Activated CD8-positive, alpha-beta memory T cell treated with anti-CD3 and anti-CD28 coated beads, Interleukin-2, amount 50 U/mL, for 1 hour (primary cell): ENCODE data around the gene SLC17A7.
A peak's percentile ranks its signal among the peaks of the same experiment; 100 is the strongest.

ENCODE experiments used
- DNase-seq: peaks from one replicate; pipeline ENCODE4 v3.0.0-alpha.2; 2020; ENCODE audit errors: extremely low read depth

SLC17A7 gene

DNA sequence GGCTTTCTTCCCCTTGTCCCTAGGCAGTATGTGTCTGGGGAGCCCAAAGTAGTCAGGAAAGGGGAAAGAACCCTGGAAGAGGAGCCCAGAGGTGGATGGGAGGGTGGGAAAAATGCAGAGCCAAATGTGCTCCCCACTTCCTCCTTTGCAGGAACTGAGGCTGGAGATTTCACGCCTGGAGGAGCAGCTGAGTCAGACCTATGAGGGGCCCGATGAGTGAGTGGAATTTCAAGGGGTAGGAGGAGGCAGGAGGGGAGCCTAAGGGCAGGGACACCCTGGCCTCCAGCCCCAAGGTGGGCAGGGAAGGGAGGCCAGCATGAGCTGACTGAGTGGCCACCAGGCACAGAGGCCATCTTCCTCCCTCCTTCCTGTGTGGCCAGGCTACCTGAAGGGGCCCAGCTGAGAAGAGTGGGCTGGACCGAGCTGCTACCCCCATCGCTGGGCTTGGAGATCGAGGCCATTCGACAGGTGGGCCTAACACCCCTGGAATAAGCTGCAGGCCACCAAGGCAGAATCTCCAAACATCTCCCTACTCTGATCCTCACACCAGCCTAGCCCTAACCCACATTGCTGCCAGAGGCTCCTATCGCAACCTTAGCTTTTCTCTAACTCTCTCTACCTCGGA is 32.4 kb downstream of the SLC17A7 start:
- no peak for DNase-seq

DNA sequence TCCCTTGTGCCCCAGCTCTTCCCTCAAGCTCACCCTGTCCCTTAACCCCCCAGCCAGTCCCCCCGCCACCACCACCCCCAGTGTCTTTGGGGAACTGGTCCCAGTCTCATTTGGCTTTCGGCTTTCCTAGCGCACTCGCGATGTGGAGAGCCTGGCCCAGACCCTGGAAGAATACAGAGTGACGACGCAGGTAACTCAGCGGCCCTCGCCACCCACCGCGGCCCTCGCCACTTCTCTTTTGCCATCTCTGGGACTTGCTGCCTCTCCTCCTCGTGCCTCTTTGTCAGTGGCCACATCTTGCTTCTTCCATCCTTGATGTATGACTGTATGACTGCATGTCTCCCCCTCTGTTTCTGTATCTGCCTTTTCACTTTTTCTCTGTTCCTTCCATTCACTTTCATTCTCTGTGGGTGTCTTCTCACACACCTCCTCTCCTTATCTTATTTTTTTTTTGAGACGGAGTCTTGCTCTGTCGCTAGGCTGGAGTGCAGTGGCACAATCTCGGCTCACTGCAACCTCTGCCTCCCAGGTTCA is 33.8 kb downstream of the SLC17A7 start:
- DNase-seq, result no peak

DNA sequence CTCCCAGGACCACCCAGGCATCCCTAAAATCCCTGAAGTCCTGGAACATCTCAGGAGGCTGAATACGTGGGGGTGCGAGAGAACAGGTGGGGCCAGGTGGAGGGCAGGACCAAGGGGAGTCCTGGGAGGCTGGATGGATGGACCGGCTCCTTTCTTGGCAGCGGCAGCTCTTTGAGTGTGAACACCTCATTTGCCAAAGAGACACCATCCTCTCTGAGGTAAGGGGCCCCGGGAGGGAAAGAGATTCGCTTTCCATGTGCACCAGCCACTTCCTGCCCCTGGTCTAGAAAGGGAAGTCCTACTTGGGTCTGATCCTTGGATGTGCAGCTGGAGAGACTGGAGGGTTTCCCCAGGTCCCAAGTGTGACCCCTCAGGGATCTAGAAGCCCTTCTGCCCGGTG is 34.2 kb downstream of the SLC17A7 start:
- no peak for DNase-seq

DNA sequence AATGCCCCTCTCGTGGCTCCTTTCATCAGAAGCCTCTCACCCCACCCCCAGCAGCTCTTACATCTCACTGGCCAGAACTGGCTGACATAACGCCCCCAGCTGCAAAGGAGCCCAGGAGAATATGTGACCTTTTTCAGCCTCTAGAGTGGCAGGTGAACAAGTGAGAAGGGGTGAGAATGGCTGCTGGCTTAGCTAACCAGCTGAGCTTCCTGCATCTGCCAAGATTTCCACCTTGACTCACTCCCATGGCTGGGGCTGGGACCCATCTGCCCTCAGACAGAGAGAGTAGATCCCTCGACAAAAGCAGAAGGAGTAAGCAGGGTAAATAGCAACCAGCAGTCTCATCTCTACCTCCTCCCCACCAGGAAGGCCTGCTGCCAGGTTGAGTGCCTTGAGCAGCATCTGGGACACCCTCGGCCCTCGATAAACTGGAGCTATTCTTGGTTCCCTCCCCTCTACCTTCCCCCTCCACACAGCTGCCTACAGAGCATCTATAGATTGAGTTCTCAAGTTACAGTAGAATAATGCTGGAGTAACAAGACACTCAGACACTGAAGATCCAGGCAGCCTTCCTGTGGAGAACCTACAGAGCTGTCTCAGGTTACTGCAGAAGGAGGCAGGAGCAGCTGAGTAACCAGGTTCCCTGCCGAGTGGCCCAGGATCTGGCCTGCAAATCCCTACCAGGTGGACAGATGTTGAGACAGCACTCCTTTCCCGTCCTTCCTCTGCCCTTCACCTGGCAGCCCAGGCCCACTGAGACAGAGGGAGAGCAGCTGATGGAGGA is 37.7 kb downstream of the SLC17A7 start:
- DNase-seq, result no peak

DNA sequence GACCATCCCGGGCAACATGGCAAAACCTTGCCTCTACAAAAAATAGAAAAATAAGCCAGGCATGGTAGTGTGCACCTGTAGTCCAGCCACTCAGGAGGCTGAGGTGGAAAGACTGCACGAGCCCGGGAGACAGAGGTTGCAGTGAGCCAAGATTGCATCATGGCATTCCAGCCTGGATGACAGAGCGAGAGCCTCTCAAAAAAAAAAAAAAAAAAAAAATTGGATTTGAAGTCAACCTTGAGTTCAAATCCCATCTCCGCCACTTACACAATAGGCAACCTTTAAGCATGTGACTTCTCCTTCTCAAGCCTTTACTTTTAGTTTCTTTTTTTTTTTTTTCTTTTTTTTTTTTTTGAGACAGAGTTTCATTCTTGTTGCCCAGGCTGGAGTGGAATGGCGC is 41.3 kb downstream of the SLC17A7 start:
- DNase-seq, result no peak

DNA sequence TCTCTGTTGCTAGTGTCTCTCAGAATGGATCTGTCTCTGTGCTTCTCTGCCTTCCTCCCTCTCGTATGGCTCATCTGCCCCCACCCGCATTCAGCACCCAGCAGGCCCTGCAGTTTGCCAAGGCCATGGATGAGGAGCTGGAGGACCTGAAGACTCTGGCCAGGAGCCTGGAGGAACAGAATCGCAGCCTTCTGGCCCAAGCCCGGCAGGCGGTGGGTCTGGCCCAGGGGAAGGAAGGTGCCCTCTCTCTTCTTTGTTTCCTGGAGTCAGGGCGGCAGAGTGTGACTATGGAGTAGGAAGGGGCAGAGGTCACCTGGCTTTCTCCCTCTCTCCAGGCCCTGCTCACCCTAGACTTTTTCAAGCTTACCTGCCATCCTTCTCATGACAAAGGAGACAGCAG is 42.4 kb downstream of the SLC17A7 start:
- DNase-seq, result no peak

DNA sequence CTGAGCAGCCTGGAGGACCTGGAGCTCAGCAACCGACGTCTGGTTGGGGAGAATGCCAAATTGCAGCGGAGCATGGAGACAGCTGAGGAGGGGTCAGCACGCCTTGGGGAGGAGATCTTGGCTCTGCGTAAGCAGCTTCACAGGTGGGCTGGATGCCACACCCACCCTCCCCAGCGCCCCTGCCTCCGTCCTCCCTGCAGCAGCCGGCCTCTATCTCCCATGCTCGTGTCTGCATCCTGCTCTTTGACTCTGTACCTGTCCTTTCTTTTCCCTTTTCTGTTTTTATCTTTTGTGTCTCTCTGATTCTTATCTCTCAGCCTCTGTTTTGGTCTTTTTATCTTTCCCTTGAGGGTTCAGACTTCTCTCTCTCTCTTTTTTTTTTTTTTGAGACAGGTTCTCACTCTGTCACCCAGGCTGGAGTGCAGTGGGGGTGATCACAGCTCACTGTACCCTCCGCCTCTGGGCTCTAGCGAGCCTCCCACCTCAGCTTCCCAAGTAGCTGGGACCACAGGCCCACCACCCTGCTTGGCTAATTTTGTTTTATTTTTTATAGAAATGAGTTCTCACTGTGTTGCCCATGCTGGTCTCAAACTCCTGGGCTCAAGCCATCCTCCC is 43.2 kb downstream of the SLC17A7 start:
- DNase-seq, result no peak

DNA sequence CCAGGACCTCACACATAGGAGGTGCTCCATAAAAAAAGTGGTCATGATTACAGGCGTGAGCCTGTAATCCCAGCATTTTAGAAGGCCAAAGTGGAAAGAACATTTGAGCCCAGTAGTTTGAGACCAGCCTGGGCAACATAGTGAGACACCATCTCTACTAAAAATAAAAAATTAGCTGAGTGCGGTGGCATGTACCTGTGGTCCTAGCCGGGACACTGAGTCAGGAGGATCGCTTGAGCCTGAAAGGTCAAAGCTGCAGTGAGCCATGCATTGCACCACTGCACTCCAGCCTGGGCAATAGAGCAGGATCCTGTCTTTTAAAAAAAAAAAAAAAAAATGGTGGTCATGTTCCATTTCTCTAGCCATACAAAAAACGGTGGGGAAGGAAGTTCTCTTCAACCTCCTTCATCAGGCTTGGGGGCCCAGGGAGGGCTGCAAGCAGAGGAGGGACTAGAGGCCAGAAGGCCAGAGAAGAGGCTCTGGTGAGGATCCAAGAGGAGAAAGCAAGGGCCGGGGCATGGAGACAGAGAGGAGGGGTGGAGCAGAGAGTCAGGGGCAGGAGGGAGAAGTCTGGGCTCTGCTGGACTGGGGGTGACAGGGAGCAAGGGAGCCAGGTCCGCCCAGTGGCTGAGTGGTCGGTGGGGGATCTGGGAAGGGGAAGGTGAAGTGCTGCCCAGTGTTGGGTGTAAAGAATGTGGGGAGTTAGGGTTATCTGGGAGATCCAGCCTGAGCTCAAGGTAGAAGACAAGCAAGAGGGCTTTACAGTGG is 44.4 kb downstream of the SLC17A7 start:
- no peak for DNase-seq

DNA sequence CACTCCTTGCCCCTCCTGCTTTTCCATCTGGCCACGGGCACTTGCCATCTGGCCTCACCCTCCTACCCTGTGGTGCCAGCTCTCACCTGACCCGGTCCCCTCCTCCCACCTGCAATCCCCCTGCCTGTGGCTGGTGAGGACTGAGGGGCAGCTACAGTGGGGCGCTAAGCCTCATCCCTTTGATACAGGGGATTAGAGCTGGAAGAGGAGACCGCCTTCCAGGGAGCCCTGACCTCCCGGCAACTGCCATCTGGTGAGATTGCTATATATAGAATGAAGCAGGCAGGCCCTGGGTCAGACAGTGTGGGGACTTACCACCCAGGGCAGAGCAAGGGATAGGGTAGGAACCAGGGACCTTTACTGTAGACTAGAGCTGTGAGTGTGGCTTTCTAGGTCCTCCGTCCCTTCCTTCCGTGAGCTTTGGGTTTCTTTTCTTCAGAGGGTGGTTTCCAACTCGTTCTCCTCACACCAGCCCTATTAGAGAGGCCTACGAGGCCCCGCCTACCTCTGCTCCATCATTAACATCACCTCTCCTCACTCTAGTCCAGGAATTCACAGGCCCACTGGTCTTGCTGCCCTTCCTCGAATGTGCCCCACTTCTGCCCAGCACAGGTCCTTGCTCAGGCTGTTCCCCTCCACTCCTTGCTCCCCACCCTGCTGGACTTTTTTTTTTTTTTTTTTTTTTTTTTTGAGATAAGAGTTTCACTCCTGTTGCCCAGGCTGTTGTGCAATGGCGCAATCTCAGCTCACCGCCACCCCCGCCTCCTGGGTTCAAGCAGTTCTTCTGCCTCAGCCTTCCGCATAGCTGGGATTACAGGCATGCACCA is 45.5 kb downstream of the SLC17A7 start:
- no peak for DNase-seq

DNA sequence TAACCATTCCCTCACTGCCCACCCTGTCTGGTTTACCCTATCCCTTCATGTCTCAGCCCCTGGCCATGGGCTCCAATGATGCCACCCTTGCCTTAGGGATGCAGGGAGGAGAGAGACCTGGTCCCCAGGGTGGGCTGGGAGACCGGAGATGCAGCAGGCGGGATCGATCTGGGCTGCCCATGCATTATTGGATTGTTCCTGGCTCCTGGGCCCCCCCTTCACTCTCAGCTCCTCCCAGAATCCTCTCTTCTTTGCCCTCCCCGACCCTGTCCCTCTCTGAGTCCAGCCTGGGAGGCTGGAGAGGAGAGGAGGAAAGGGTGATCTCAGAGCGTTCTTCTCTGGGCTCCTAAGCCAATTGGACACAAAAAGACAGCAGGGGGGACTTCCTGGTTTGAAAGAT is 47.4 kb downstream of the SLC17A7 start:
- no peak for DNase-seq

DNA sequence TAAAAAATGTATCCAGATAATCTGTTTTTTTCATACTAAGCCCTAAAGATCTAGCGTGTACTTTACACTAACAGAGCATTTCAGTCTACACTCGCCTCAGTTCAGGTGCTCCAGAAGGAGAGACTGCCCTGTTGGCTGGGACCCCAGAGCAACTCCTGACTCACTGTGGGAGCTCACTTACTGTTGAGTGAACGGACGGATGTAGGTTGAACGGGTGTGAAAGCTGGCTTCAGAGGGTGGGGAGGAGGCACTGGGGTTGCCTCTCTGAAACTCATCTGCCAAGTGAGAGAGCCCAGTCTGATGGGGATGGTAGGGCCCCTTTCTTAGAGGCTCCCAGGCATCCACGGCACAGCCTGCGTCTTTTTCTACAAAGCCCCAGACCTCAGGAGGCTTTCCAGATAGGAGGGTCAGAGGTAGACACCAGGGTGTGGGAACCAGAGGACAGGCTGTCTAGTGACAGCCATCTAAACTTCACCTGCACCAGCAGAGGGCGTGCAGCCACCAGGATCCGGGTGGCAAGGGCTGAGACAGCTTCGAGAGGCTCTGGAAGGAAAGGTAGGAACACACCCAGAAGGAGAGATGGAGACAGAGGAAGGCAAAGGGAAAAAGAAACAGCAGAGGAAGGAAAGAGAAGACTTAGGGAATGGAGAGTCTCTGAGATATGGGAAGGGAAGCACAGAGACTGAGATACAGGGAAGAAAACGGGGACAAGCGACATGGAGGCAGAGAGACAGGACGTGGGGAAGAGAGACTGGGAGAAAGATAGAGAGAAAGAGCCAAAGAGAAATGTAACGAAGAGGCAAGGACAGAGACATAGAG is 49.5 kb downstream of the SLC17A7 start:
- DNase-seq, result peak; percentile 64

DNA sequence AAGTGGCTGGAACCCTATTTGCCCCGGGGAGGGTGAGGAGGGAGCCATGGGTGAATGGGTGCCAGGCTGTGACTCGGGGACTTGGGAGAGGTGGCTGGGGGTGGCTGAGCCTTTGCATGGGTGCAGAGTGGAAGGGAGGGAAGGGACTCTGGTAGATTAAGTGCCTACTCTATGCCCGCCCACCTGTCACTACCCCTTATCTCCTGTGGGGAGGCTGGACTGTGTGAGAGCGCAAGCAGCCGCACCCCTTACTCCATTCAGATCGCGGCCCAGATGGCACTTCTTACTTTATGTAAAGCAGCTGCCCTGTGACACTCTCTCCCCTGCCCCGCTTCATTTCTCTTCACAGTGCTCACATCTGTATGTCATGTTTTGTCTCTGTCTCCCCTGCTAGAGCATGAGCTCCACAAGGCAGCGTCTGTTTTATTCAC is 50.4 kb downstream of the SLC17A7 start:
- no peak for DNase-seq

DNA sequence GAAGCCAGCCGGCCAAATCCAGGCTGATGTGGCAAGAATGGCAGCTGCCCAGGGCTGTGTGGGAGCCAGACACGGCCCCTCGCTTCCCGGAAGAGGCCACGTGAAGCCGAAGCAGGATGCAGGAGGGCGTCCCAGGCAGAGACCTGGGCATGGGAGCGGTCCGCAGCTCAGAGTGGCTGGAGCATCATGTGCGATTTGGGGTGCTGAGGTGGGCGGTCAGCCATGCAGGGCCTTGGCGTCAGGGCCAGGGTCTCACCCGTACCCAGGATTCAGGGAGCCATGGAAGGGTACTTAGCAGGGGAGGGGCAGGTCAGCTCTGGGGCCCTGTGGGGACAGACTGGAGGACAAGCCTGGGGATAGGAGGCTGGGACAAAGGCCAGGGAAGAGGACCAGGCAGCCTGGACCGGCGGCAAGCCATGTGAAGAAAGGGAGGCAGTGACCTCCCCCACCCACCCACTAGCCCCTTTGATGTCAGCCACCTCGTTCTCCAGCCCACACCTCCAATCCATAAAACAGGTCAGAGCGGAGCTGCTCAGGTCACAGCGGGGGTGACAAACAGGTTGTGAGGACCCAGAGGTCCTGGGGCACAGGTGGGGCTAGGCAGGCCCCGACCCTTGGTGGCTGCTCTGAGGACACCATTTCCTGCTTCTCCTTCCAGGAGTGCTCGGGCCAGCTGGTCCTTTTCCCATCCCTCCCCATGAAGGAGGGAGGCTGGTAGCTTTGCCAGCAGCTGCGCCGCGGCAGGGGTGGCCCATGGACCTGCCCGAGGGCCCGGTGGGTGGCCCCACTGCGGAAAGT is 51.0 kb downstream of the SLC17A7 start:
- no peak for DNase-seq

DNA sequence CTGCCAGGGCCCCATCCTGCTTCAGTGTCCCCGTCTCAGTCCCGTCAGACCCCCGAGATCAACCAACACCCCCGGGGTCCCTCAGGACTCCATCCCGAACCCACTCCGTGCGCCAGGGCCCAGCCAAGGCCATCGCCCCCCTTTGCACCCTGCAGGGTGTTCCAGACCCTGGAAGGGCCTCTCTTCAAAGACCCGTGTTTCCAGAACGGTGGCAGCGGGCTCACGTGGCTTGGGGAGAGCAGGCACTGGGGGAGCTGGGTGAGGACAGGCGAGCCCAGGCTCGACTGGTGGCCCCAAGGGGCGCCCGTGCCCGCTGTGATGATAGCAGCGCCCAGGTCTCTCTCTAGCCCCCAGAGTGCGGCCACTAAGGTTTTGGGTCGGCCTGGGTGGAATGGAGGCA is 51.9 kb downstream of the SLC17A7 start:
- no peak for DNase-seq

DNA sequence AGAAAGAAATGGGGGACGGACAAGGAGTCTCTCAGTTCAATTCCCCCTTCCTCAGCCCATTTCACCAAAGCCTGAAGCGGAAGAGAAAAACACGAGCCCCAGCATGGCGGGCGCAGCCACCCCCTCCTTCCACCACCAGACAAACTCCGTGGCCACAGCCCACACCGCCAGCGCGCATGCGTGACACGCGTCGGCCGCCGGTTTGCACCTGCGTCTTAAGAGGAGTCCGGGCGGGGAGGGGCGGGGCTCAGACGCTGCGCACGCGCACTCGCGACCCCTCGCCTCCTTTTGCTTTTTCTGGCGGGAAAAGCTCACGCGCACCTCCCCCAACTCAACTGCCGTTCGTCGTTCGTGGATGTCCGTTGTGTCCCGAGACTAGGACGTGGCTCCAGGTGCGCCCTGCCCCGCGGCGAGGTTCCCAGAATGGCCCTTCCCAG is 53.4 kb downstream of the SLC17A7 start, which contains the start of gene KASH5:
TSS of gene KASH5 (plus strand) at position 314 of the 437 bp plus-strand sequence. CDS start 2,635 bp downstream, outside the sequence.
- DNase-seq, result peak; percentile 57

DNA sequence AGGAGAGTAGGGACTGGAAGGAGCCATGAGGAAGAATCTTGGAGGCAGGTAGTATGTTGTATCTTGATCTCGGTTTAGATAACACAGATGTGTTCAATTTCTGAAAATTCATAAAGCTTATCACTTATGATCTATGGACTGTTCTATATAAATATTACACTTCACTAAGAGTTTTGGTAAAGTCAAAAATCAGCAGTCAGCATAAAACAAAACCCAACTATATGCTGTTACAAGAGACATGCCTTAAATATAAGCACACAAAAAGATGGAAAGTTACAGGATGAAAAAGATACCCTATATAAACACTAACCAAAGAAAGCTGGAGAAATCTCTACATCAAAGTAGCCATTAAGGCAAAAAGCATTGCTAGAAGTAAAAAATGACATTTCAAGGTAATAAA is 57.7 kb downstream of the SLC17A7 start:
- no peak for DNase-seq

DNA sequence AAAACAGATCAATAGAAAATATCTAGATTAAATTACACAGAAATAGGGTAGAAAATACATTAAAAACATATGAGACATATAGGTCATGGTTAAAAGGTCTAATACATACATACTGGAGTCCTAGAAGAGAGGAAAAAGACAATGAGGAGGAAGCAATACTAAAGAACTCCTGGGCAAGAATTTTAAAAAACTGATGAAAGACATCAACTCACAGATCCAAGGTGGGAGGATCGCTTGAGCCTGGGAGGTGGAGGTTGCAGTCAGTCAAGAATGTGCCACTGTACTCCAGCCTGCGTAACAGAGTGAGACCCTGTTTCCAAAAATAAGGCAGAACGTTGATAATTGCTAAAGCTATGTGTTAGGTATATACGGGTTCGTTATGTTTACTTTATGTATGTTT is 58.7 kb downstream of the SLC17A7 start:
- no peak for DNase-seq

DNA sequence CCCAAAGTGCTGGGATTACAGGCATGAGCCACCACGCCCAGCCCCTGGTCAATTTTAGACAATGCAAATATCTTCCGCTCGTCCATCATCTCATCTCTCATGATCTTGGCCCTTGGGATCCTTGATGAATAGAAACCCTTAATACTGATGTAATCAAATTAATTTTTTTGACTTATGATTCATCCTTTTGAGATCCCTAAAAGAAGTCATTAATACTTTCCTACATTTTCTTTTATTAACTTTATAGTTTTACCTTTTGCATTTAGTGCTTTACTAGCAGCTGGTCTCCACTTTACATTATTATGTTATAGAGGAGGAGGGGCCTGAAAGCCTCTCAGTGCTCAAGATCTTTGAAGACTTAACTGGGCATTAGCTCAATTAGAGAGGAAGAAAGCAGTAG is 60.9 kb downstream of the SLC17A7 start:
- no peak for DNase-seq
